ENCODE results near the gene PGA5. TPM values are rescaled to one million over a fixed set of nuclear protein-coding genes. Genes with fewer than 3 reads are reported as not detected.

PGA5 gene
- polyA plus RNA-seq, 1 experiment, result not detected

DNA sequence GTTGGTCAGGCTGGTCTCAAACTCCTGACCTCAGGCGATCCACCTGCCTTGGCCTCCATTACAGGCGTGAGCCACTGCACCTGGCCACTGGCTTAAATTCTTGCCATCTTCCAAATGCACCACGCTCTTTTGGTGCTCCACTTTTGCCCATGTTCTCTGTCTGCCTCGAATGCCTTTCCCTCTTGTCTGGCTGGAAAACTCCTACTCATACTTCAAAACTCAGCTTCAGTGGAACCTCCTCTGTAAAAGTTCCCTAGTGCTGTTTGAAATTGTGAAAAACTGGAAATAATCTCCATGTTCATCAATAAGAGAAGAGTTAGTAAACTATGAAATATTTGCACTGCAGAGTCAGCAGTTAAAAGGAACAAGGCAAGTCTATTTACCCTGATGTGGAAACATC, 42.6 kb downstream of the PGA5 start:
- no peaks in the 10 kb centered on the region; the same call in 1 of the 2 replicates for H3K36me3 ChIP-seq (ENCODE audit: control insufficient read depth, insufficient read depth, low read length)
- DNase-seq (ENCODE audit: low read depth), result no peak
- TF ChIP-seq, protein P1, sequence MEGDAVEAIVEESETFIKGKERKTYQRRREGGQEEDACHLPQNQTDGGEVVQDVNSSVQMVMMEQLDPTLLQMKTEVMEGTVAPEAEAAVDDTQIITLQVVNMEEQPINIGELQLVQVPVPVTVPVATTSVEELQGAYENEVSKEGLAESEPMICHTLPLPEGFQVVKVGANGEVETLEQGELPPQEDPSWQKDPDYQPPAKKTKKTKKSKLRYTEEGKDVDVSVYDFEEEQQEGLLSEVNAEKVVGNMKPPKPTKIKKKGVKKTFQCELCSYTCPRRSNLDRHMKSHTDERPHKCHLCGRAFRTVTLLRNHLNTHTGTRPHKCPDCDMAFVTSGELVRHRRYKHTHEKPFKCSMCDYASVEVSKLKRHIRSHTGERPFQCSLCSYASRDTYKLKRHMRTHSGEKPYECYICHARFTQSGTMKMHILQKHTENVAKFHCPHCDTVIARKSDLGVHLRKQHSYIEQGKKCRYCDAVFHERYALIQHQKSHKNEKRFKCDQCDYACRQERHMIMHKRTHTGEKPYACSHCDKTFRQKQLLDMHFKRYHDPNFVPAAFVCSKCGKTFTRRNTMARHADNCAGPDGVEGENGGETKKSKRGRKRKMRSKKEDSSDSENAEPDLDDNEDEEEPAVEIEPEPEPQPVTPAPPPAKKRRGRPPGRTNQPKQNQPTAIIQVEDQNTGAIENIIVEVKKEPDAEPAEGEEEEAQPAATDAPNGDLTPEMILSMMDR (IDR thresholded peaks at IDR 0.05; ENCODE audit: insufficient read depth, low read depth, low read length), result no peak
- POLR2A ChIA-PET, result no interaction called here
- no peak overlapping the region for H3K4me3 ChIP-seq (ENCODE audit: low read depth, low read length)
- no peaks in the 10 kb centered on the region for H3K27me3 ChIP-seq (ENCODE audit: control insufficient read depth, insufficient read depth, low read length)
- CTCF ChIA-PET, result no interaction called here

DNA sequence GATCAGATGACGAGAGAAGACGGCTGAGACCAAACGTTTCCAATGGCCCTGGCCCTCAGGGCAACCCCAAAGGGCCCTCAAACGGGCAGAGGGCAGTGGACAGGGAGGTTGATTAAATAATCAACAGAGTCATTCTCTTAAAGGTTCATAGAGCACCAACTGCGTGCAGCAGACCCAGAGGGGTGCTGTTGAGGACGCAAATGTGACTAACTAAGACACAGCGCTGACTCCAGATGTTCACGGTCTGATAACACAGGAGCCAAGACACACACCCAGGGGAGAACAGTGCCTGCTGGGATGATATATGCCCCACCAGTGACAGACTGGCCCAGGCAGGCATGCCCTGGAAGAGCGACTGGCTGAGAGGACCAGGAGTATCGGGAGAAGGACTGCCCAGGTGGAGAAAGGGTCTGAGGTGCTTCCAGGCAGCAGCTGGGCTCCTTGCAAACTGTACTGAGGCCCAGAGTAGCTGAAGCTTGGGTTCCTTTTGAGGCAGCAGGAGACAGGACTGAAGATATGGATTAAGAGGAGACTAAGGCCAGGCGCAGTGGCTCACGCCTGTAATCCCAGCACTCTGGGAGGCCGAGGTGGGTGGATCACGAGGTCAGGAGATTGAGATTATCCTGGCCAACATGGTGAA, 46.5 kb downstream of the PGA5 start:
- H3K36me3 ChIP-seq (ENCODE audit: control insufficient read depth, insufficient read depth, low read length), result no peaks in the 10 kb centered on the region; the same call in 1 of the 2 replicates
- POLR2A ChIA-PET, result no interaction called here

DNA sequence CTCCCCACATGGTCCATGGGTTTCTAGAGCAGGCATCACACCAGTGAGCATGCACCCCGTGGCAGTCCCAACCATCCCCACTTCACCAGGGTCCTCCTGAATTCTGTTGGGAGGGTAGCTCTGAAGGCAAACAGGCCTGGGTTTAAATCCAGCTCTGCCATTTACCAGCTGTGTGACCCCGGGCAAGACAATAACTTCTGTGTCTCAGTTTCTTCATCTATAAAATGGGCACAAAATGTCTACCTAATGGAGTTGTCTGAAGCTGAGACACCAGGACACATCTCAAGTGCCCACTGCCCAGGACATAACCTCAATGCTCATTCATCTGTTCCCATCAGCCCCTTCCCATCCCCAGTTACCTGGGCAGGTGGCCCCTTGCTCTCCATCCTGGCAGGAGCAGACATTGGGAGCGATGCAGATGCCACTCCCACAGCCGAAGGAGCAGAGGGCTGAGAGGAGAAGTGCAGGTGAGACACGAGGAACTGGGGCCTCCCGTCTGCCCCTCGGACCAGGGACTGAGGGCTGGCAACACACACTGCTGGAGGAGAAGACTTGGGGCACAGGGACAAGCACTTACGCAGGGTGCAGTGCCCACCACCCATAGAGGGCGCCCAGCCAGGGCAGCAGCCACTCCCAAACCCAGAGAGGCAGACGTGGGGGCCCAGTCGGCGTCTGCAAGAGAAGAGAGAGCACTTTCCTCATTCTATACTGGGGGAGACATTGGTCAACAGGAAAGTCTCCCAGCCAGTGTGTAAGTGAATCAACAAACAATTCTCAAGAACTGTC, 50.1 kb downstream of the PGA5 start:
- H3K36me3 ChIP-seq (ENCODE audit: control insufficient read depth, insufficient read depth, low read length), result no peaks in the 10 kb centered on the region; the same call in 1 of the 2 replicates
- no peak overlapping the region for H3K4me3 ChIP-seq (ENCODE audit: low read depth, low read length)
- POLR2A ChIA-PET, result no interaction called here
- TF ChIP-seq, protein P1 (IDR thresholded peaks at IDR 0.05; ENCODE audit: insufficient read depth, low read depth, low read length), result no peak
- DNase-seq (ENCODE audit: low read depth), result no peak
- CTCF ChIA-PET, result interaction anchor here (1.0 to 1.2 kb wide), 2 partner anchors 20 to 36 kb away, joined by 3 to 4 read pairs; no protein-coding TSS in a partner anchor
- H3K27me3 ChIP-seq (ENCODE audit: control insufficient read depth, insufficient read depth, low read length), result no peaks in the 10 kb centered on the region

More for the DNA sequence above, 46.5 kb downstream of the PGA5 start:
- no peak overlapping the region for H3K4me3 ChIP-seq (ENCODE audit: low read depth, low read length)
- no peak for DNase-seq (ENCODE audit: low read depth)
- no peaks in the 10 kb centered on the region for H3K27me3 ChIP-seq (ENCODE audit: control insufficient read depth, insufficient read depth, low read length)
- CTCF ChIA-PET, result interaction anchor here (1.0 kb wide), 1 partner anchor 45 kb away, joined by 3 read pairs; no protein-coding TSS in a partner anchor
- TF ChIP-seq, protein P1 (IDR thresholded peaks at IDR 0.05; ENCODE audit: insufficient read depth, low read depth, low read length), result no peak

DNA sequence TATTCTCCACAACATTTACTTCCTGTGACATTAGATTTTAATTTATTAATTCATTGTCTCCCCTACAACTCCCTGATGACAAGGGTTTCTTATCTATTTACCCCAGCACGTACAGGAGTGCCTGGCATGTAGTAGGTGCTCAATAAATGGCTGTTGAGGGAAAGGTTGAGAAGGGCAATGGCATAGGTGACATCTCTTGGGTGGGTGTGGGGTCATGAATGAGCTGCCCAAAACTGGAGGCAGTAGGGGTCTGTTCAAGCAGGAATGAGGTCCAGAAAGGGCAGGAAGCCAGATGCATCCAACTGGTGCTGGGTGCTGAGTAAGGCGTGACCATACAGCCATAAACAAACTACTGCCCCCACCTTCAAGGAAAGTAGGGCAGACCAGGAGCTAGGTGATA, 51.4 kb downstream of the PGA5 start:
- TF ChIP-seq, protein P1 (IDR thresholded peaks at IDR 0.05; ENCODE audit: insufficient read depth, low read depth, low read length), result no peak
- DNase-seq (ENCODE audit: low read depth), result no peak
- ChIA-PET POLR2A (no interaction called here), CTCF (interaction anchor here (1.0 to 1.3 kb wide), 2 partner anchors 10 to 20 kb away, joined by 3 read pairs; no protein-coding TSS in a partner anchor)
- H3K36me3 ChIP-seq (ENCODE audit: control insufficient read depth, insufficient read depth, low read length), result no peaks in the 10 kb centered on the region; the same call in 1 of the 2 replicates
- no peak overlapping the region for H3K4me3 ChIP-seq (ENCODE audit: low read depth, low read length)
- H3K27me3 ChIP-seq (ENCODE audit: control insufficient read depth, insufficient read depth, low read length), result no peaks in the 10 kb centered on the region
